NCI-H526 treated with DMSO at 0.1 percent for 48 hours (cell line): ENCODE measurements around the gene ZNF277.
A peak's percentile ranks its signal among the peaks of the same experiment; 100 is the strongest.

Source experiments
- DNase-seq: peaks from one replicate; lab custom pipeline; 2025; lab: John Stamatoyannopoulos, UW

ZNF277 gene

GRCh38 chr7:112185005-112185834 lies 21.3 kb upstream of the ZNF277 start:
- DNase-seq: no peak

- DNase-seq: no peak
These were observed 20.2 kb upstream of the ZNF277 start for GRCh38 chr7:112186300-112186699.

- DNase-seq: no peak
These were observed 18.2 kb upstream of the ZNF277 start for GRCh38 chr7:112188257-112188656.

GRCh38 chr7:112189691-112190090 lies 16.8 kb upstream of the ZNF277 start:
- DNase-seq: no peak

- DNase-seq: no peak
These were observed 16.4 kb upstream of the ZNF277 start for GRCh38 chr7:112190120-112190519.

- DNase-seq: no peak
These were observed 14.0 kb upstream of the ZNF277 start for GRCh38 chr7:112192236-112193154.

- no peak for DNase-seq
These were observed 12.5 kb upstream of the ZNF277 start for GRCh38 chr7:112193915-112194502.

- no peak for DNase-seq
These were observed 10.8 kb upstream of the ZNF277 start for GRCh38 chr7:112195717-112196116.

- no peak for DNase-seq
These were observed 9.2 kb upstream of the ZNF277 start for GRCh38 chr7:112197322-112197721.

GRCh38 chr7:112199035-112199655 lies 7.3 kb upstream of the ZNF277 start:
- DNase-seq: no peak

GRCh38 chr7:112199672-112200071 lies 6.8 kb upstream of the ZNF277 start:
- DNase-seq: no peak

- DNase-seq: no peak
These were observed 5.1 kb upstream of the ZNF277 start for GRCh38 chr7:112201411-112201810.

- DNase-seq: no peak
These were observed 4.7 kb upstream of the ZNF277 start for GRCh38 chr7:112201839-112202238.

- no peak for DNase-seq
These were observed 3.7 kb upstream of the ZNF277 start for GRCh38 chr7:112202816-112203215.

GRCh38 chr7:112203365-112203739 lies 3.1 kb upstream of the ZNF277 start:
- no peak for DNase-seq

- peak; percentile 34 for DNase-seq
These were observed 1.8 kb upstream of the ZNF277 start for GRCh38 chr7:112204499-112205342.

- DNase-seq: peak; percentile 80
These were observed 905 bp upstream of the ZNF277 start for GRCh38 chr7:112205343-112206237.

- peak; percentile 39 for DNase-seq
These were observed 597 bp downstream of the ZNF277 start for GRCh38 chr7:112206991-112207592.

- no peak for DNase-seq
These were observed 1.3 kb downstream of the ZNF277 start for GRCh38 chr7:112207765-112208164.
